Endometrial microvascular endothelial cells (primary cell): ENCODE measurements around the gene GARIN1A. TPM values are rescaled to one million over a fixed set of nuclear protein-coding genes. Genes with fewer than 3 reads are reported as not detected.

Experiments used
- in situ Hi-C: cut with HindIII; loops from 2 replicates; pipeline ENCODE4 v1.10.0; 2017; ENCODE audit warnings: low sequenced_read_pairs, low pct_unique_long_range_greater_than_20kb; ENCODE audit errors: inconsistent ontology term
- total RNA-seq: library from RNA; depleted of rRNA; stranded (reverse); fragments of >200 nt; gene quantifications from one replicate; pipeline ENCODE4 v1.2.3, GENCODE V29; 2015; ENCODE audit errors: inconsistent ontology term

GARIN1A gene
- total RNA-seq, 1 donor from 2014 or later, result not detected

DNA sequence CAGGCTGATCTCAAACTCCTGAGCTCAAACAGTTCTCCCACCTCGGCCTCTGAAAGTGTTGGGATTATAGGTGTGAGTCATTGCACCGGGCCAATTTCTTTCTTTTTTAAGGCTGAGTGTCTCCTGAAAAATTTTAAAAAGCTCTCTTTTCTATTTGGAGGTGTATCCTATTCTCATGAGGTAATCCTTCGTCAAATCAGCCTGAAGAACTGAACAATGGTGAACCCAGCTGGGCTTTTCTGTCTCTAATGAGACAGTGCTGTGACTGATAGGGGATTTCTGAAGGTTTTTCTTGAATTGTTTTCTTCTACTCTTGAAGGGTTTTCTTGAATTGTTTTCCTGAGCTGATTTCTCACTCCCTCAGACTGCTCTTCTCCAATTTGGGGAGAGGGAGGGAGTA is 36.1 kb downstream of the GARIN1A start:
- in situ Hi-C loops, result no loop called here

DNA sequence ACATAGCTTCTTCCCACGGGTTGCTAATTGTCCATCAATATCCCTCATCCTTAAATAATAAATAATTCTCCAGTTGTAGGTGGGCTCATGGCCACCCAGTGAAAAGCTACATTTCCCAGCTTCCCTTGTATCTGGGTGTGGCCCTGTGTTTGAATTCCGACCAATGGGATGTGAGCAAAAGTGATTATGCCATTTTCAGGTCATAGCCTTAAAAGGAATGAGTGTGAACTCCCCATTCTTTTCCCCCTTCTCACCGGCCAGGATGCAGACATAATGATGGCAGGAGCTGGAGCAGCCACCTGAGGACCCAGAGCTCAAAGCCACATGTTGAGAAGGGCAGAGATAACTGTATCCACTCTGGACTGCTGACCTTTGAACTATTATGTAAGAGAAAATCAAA is 36.7 kb downstream of the GARIN1A start:
- in situ Hi-C loops, result no loop called here

DNA sequence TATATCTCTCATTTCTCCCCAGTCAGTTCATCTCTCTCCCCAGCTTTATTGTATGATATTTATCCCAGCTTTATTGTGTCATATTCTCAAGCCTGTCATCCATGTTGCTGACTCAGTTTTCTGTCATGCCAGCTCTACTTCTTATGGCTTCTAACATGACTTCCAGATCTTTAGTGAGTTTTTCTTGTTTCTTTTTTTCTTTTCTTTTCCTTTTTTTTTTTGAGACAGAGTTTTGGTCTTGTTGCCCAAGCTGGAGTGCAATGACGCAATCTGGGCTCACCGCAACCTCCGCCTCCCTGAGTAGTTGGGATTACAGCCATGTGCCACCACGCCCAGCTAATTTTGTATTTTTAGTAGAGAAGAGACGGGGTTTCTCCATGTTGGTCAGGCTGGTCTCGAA is 38.4 kb downstream of the GARIN1A start:
- in situ Hi-C loops, result no loop called here

DNA sequence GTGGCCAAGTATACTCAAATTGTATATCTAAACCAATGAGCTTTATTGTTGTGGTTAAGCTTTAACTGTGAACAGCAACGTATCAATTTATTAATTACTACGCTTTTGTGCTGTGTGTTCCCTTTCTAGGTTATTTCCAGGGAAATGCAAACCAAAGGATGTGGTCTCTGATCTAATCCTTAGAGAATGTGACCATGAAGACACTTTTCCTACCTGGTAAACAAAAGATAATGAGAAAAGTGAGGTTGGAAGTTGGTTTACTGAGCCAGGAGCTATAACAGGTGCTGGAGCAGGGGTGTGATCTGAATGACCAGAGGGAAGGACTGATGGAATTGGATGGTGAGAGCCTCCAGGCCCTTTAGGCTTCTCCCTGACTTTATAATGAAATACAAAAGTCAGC is 41.7 kb downstream of the GARIN1A start:
- in situ Hi-C loops, result no loop called here

DNA sequence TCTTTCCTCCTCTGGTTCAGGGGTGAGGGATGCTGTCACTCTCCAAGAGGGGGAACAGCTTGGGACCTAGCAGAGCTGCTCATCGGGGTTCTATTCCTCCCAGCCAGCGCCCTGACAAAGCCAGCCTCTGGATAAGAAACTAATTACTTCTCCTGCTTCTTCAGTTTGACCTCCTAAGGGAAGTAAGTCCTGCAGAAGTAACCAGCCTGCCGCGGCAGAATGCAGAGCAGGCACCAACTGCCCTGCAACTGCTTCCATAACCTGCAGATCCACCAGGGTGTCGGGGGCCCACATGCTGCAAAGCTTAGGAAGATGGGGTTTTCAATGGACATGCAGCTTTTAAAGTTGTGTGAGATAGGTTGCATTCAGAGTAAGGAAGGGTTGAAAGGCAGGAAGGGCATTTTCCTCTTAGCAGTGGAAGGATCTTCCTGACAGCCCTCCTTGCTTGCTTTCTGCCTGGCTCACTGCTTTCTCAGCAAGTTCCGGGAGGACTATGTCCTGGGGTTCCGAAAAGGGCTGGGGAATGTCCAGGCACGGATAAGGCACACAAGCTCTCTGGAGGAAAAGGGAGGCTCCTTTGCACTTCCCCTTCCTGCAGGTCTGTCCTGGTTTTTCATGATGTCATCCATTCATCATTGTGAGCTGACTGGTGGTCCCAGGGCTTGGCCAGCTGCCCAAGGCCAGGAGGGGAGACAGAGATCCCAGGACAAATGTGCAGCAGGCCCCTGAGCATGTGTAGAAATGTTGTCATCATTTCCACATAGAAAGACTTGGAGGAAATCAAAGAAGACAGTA is 42.8 kb downstream of the GARIN1A start:
- in situ Hi-C loops, result no loop called here

DNA sequence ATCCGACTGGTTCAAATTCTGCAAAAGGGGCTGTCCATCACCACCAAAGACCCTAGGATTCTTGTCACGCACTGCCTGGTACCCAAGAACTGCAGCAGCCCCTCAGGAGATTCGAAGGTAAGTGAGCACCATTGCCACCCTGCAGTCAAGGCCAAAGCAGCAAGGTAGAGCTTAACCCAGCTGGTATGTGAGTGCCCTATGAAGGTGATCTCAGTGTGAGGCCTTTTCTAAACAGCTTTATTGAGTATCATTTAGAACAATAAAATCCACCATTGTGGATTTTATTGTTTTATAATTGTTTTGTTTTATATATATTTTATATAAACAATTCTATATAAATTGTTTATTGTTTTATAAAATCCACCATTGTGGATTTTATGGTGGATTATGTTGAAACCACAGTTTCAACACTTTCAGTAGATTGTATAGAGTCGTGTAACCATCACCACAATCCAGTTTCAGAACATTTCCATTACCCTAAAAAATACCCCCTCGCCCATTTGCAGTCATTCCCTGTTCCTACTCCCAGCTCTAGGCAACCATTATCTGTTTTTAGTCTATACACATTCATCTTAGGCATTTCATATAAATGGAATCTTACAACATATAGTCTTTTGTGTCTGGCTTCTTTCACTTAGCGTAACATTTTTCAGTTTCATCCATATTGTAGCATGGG is 47.0 kb downstream of the GARIN1A start:
- in situ Hi-C loops, result no loop called here

DNA sequence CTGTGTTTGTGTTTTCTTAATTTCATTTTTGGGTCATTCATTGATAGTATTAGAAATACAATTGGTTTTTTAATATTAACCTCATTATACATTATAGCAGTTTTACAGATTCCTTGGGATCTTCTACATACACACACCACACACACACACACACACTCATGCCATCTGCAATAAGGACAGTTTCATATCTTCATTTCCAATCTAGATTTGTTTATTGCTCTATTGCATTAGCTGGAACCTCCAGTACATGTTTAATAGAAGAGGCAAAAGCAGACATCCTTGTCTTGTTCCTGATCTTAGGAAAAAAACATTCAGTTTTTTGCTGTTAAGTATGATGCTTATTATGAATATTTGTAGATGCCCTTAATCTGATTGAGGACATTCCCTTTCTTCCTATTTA is 49.3 kb downstream of the GARIN1A start:
- in situ Hi-C loops, result no loop called here

Other genes starting within 250 kb of the GARIN1A start
- gene HILPDA, start 216.4 kb upstream of the GARIN1A start, total RNA-seq, result 16.1 TPM
- 24.7 TPM for gene METTL2B, start 195.5 kb upstream of the GARIN1A start, total RNA-seq
- 265 TPM for gene CALU, start 67.1 kb downstream of the GARIN1A start, total RNA-seq
- not detected for gene OPN1SW, start 103.5 kb downstream of the GARIN1A start, total RNA-seq
- 0.28 TPM for gene CCDC136, start 119.7 kb downstream of the GARIN1A start, total RNA-seq
- 155 TPM for gene FLNC, start 158.1 kb downstream of the GARIN1A start, total RNA-seq
- gene ATP6V1F, start 190.6 kb downstream of the GARIN1A start, total RNA-seq, result 135 TPM
- gene KCP, start 238.4 kb downstream of the GARIN1A start, total RNA-seq, result 0.37 TPM